SK-N-SH (cell line): ENCODE results near the gene COL5A1. TPM values are rescaled to one million over a fixed set of nuclear protein-coding genes. Genes with fewer than 3 reads are reported as not detected.

ENCODE experiments used
- CTCF ChIA-PET: fragments of 300-600, 350-600 bp; formaldehyde crosslinking; extraction: SDS; loops from one replicate; lab custom pipeline; 2021; lab: Yijun Ruan, JAX
- POLR2A ChIA-PET: fragments of 350-600 bp; sonication (Branson Sonifier 250); formaldehyde crosslinking; extraction: SDS; loops from one replicate; lab custom pipeline; 2020; ENCODE audit warnings: antibody characterized with exemption, inconsistent platforms; lab: Yijun Ruan, JAX
- DNase-seq: peaks from one replicate; pipeline ENCODE4 v3.0.0; 2012
- H2AFZ ChIP-seq: fragments of 200-600 bp; sonication (generic); 2 replicates; pipeline ENCODE4 v1.8.1; 2016; ENCODE audit warnings: antibody characterized with exemption, mild to moderate bottlenecking, low read depth
- H3F3A ChIP-seq: fragments of 200-600 bp; sonication (generic); replicated peaks from 2 replicates; pipeline ENCODE3; 2016; ENCODE audit warnings: antibody characterized with exemption, mild to moderate bottlenecking; ENCODE audit not compliant: insufficient read depth
- H3K27ac ChIP-seq, 2 experiments: fragments of 200-500 bp in 1 of 2; fragments of 200-600 bp in 1 of 2; sonication (Bioruptor generic) in 1 of 2; sonication (generic), shearing (Covaris generic) in 1 of 2; 2 replicates each; pipeline versions ENCODE4 v1.5.1 to v1.6.1; 2014 to 2016; ENCODE audit warnings: low read depth in 2 of 2, inconsistent platforms in 1 of 2, low read length in 1 of 2, mild to moderate bottlenecking in 1 of 2, mixed read lengths in 1 of 2
- H3K27me3 ChIP-seq: fragments of 200-600 bp; sonication (generic), shearing (Covaris generic); 2 replicates; pipeline ENCODE4 v1.6.1; 2016; ENCODE audit warnings: mixed run types; ENCODE audit not compliant: insufficient read depth
- H3K36me3 ChIP-seq, 2 experiments: fragments of 200-500 bp in 1 of 2; fragments of 200-600 bp in 1 of 2; sonication (Bioruptor generic) in 1 of 2; sonication (generic) in 1 of 2; replicated peaks in 1 of 2; 2 replicates each; pipeline versions ENCODE3 to v1.5.1; 2014 to 2016; ENCODE audit warnings: low read length in 1 of 2, mild to moderate bottlenecking in 1 of 2; ENCODE audit not compliant: insufficient read depth in 2 of 2, control insufficient read depth in 1 of 2
- H3K4me1 ChIP-seq, 2 experiments: fragments of 200-500 bp in 1 of 2; fragments of 200-600 bp in 1 of 2; sonication (Bioruptor generic) in 1 of 2; sonication (generic), shearing (Covaris generic) in 1 of 2; 2 replicates each; pipeline versions ENCODE4 v1.5.1 to v1.6.1; 2014 to 2016; ENCODE audit warnings: low read depth in 1 of 2, low read length in 1 of 2, mixed run types in 1 of 2; ENCODE audit not compliant: insufficient read depth in 2 of 2, control insufficient read depth in 1 of 2
- H3K4me2 ChIP-seq: fragments of 200-600 bp; sonication (generic), shearing (Covaris generic); 2 replicates; pipeline ENCODE4 v1.6.1; 2017; ENCODE audit warnings: mixed run types
- H3K4me3 ChIP-seq, 2 experiments: fragments of 200-500 bp in 1 of 2; fragments of 200-600 bp in 1 of 2; sonication (Bioruptor generic) in 1 of 2; sonication (generic), shearing (Covaris generic) in 1 of 2; 2 replicates each; pipeline versions ENCODE4 v1.5.1 to v1.8.1; 2014 to 2016; ENCODE audit warnings: low read depth in 2 of 2, inconsistent platforms in 1 of 2, low read length in 1 of 2, mild to moderate bottlenecking in 1 of 2, mixed read lengths in 1 of 2, moderate library complexity in 1 of 2
- H3K79me2 ChIP-seq: fragments of 200-600 bp; sonication (generic); 2 replicates; pipeline ENCODE4 v1.8.1; 2017; ENCODE audit warnings: mild to moderate bottlenecking; ENCODE audit not compliant: insufficient read depth
- H3K9ac ChIP-seq: fragments of 200-600 bp; sonication (generic); 2 replicates; pipeline ENCODE4 v1.6.1; 2017; ENCODE audit warnings: mixed run types
- H3K9me2 ChIP-seq: fragments of 200-600 bp; sonication (generic); 2 replicates; pipeline ENCODE4 v1.6.1; 2017; ENCODE audit warnings: mixed run types
- H3K9me3 ChIP-seq: fragments of 200-600 bp; sonication (generic); 2 replicates; pipeline ENCODE4 v1.6.1; 2017; ENCODE audit warnings: mixed run types, mild to moderate bottlenecking, moderate library complexity
- H4K20me1 ChIP-seq: fragments of 200-600 bp; sonication (generic); 2 replicates; pipeline ENCODE4 v1.6.1; 2017; ENCODE audit warnings: mild to moderate bottlenecking, mixed run types; ENCODE audit not compliant: insufficient read depth
- FOSL2 ChIP-seq: IDR thresholded peaks from 2 replicates; pipeline ENCODE4 v1.4.0; 2012; ENCODE audit warnings: low read depth, mild to moderate bottlenecking, moderate library complexity, borderline replicate concordance
- FOXJ3 ChIP-seq: sonication (generic); formaldehyde crosslinking; IDR thresholded peaks from 2 replicates; pipeline ENCODE4 v1.5.1; 2020; ENCODE audit warnings: mild to moderate bottlenecking, missing genetic modification reagents
- FOXM1 ChIP-seq: IDR thresholded peaks from 2 replicates; pipeline ENCODE4 v1.4.0; 2012; ENCODE audit warnings: low read depth, mild to moderate bottlenecking
- JUND ChIP-seq: IDR thresholded peaks from 2 replicates; pipeline ENCODE4 v1.4.0; 2012
- MEF2A ChIP-seq: IDR thresholded peaks from 2 replicates; pipeline ENCODE4 v1.4.0; 2012; ENCODE audit warnings: low read depth, borderline replicate concordance
- NFIC ChIP-seq: IDR thresholded peaks from 2 replicates; pipeline ENCODE4 v1.4.0; 2012; ENCODE audit warnings: borderline replicate concordance
- NRF1 ChIP-seq: IDR thresholded peaks from 2 replicates; pipeline ENCODE4 v1.6.1; 2012; ENCODE audit warnings: low read depth, mild to moderate bottlenecking, low read length
- RFX5 ChIP-seq: IDR thresholded peaks from 2 replicates; pipeline ENCODE4 v1.6.1; 2012; ENCODE audit warnings: mild to moderate bottlenecking, improper control_type of control experiment, low read length
- RXRA ChIP-seq: IDR thresholded peaks from 2 replicates; pipeline ENCODE4 v1.4.0; 2012; ENCODE audit warnings: low read depth, mild to moderate bottlenecking, borderline replicate concordance
- TCF12 ChIP-seq: IDR thresholded peaks from 2 replicates; pipeline ENCODE4 v1.4.0; 2012
- TEAD4 ChIP-seq: IDR thresholded peaks from 2 replicates; pipeline ENCODE4 v1.4.0; 2012; ENCODE audit warnings: mild to moderate bottlenecking, borderline replicate concordance; ENCODE audit not compliant: insufficient read depth
- WGBS: methylation state at CpG from one replicate; pipeline ENCODE4 v1.1.6; 2017; ENCODE audit warnings: low lambda C conversion rate; 5-methylcytosine and 5-hydroxymethylcytosine counted together
- polyA plus RNA-seq, 3 experiments: library from polyadenylated mRNA; depleted of rRNA; stranded (reverse); fragments of >200 nt; gene quantifications; 2 replicates each; pipeline ENCODE4 v1.2.3, GENCODE V29; 2012
- TF ChIP-seq, protein P1 (sequence below): fragments of 200-600 bp; sonication (generic); IDR thresholded peaks from 2 replicates; pipeline ENCODE4 v1.6.1; 2017; ENCODE audit warnings: antibody characterized with exemption, mild to moderate bottlenecking, moderate library complexity
- TF ChIP-seq, protein P2 (sequence below): IDR thresholded peaks from 2 replicates; pipeline ENCODE4 v1.4.0; 2012; ENCODE audit warnings: low read depth
- TF ChIP-seq, protein P3 (sequence below): fragments of 150-350 bp; IDR thresholded peaks from 2 replicates; pipeline ENCODE4 v1.6.1; 2017; ENCODE audit warnings: antibody characterized with exemption, low read length, low read depth, borderline replicate concordance

The COL5A1 gene
- polyA plus RNA-seq, 1 of the 3 experiments (the other 2 are of a cell fraction), result 73.8 TPM

DNA sequence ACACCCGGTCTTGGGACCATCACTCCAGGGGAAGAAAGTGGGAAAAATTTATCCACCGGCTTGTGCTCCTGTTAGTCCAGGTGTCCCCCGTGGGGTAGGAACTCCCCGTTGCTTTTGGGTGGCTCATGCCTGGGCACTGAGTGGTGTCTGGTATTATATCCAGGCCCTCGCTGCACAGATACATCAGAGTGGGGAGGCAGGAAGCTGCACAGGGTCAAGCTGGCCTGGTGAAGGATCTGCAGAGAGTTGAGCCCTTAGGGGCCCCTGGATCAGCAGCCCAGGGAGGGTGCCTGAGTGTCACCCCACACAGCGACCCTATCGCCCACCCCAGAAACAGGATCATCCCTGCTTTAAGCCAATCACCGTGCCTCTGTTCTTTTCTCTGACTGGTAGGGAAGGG is 24.4 kb upstream of the COL5A1 start (continued):
- TF ChIP-seq NFIC, result no peak
- no peak for TF ChIP-seq FOXJ3 (CRISPR knock-in tag)
- TF ChIP-seq, protein P1, sequence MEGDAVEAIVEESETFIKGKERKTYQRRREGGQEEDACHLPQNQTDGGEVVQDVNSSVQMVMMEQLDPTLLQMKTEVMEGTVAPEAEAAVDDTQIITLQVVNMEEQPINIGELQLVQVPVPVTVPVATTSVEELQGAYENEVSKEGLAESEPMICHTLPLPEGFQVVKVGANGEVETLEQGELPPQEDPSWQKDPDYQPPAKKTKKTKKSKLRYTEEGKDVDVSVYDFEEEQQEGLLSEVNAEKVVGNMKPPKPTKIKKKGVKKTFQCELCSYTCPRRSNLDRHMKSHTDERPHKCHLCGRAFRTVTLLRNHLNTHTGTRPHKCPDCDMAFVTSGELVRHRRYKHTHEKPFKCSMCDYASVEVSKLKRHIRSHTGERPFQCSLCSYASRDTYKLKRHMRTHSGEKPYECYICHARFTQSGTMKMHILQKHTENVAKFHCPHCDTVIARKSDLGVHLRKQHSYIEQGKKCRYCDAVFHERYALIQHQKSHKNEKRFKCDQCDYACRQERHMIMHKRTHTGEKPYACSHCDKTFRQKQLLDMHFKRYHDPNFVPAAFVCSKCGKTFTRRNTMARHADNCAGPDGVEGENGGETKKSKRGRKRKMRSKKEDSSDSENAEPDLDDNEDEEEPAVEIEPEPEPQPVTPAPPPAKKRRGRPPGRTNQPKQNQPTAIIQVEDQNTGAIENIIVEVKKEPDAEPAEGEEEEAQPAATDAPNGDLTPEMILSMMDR, result no peak

DNA sequence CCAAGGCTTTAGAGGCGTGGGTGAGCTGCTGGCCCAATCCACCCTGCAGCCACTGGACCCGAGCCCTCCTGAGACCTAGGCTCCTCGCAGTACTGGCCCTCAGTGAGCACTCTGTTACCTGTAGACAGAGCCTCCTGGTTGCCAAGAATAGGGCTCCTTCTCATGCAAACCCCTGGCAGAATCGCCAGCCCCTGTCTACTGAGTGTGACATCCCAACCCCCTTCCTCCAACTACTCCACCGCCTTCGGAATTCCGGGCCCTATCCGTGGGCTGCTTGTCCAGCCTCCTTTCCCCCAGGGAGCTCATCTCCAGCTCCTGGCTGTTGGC is 23.8 kb upstream of the COL5A1 start:
- POLR2A ChIA-PET, result no interaction called here
- DNase-seq, result no peak

DNA sequence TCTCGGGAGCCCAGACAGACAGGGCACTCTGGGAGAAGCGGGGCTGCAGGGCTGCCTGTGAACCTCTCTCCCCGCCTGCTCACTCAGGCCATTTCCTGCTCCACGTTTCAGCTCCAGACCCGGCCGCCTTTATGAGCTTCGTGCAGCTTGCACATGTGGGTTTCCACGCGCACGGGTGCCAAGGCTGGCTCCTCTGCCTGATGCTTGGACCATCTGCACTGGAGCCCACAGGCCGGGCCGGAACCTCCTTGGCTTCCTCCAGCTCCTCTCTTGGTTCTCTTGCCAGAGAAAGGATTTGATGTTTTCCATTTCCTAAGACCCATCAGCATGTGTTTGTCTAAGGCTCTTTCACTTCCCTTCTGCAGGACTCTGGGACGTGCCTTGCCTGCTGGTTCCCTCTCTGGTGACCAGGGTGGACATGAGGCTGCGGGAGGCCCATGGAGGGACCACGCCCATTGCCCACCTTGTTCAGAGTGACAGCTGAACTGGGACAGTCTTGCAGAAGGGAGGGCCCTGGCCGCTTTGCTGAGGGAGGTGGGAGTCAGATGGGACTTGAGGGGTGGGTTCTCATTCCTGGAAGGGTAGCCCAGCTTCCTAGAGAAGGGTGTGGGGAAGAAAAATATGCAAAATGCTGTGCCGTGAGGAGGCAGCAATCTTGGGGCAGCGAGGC is 23.3 kb upstream of the COL5A1 start:
- Histone ChIP-seq H3K27ac (no peak overlapping the region), H3F3A (no peaks in the 10 kb centered on the region), H3K4me2 (no peak overlapping the region), H3K9me2 (no peaks in the 10 kb centered on the region), H3K9me3 (0 out of 2 replicates have a peak, but pooled peaks cover 11% of the 10 kb centered on the region), H3K4me1 (no peaks in the 10 kb centered on the region; a peak in 1 of 4 replicates), H3K4me3 (no peak overlapping the region), H3K36me3 (no peaks in the 10 kb centered on the region), H2AFZ (no peak overlapping the region), H3K79me2 (no peaks in the 10 kb centered on the region), H3K27me3 (no peaks in the 10 kb centered on the region), H3K9ac (no peak overlapping the region), H4K20me1 (no peaks in the 10 kb centered on the region)
- CTCF ChIA-PET, result interaction anchor here (0.7 to 2.1 kb wide), 3 partner anchors 20 to 169 kb away, joined by 3 to 9 read pairs (median 4); no protein-coding TSS in a partner anchor
- no peak for DNase-seq
- TF ChIP-seq RFX5, result no peak
- TF ChIP-seq, protein P2, sequence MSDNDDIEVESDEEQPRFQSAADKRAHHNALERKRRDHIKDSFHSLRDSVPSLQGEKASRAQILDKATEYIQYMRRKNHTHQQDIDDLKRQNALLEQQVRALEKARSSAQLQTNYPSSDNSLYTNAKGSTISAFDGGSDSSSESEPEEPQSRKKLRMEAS, result no peak
- no peak for TF ChIP-seq MEF2A
- no peak for TF ChIP-seq RXRA
- TF ChIP-seq JUND, result no peak
- TF ChIP-seq TCF12, result no peak
- TF ChIP-seq FOXM1, result no peak
- no peak for TF ChIP-seq TEAD4
- no peak for TF ChIP-seq NRF1
- TF ChIP-seq, protein P3, sequence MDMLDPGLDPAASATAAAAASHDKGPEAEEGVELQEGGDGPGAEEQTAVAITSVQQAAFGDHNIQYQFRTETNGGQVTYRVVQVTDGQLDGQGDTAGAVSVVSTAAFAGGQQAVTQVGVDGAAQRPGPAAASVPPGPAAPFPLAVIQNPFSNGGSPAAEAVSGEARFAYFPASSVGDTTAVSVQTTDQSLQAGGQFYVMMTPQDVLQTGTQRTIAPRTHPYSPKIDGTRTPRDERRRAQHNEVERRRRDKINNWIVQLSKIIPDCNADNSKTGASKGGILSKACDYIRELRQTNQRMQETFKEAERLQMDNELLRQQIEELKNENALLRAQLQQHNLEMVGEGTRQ, result no peak
- POLR2A ChIA-PET, result no interaction called here
- 85% methylated on average over 15 of the region's 18 CpGs for WGBS

More for the DNA sequence above, 23.8 kb upstream of the COL5A1 start:
- Histone ChIP-seq H3K4me1 (no peaks in the 10 kb centered on the region; a peak in 1 of 4 replicates), H3K4me2 (no peak overlapping the region), H3K9me3 (peaks cover 15% of the 10 kb centered on the region; the same call in 1 of the 2 replicates)
- TF ChIP-seq FOXJ3 (CRISPR knock-in tag), result no peak
- no peak for TF ChIP-seq FOSL2
- no peak for TF ChIP-seq RXRA
- TF ChIP-seq NFIC, result no peak
- no peak for TF ChIP-seq MEF2A
- TF ChIP-seq, all 33 proteins: peak for 0
- no peak overlapping the region for H3K4me3 ChIP-seq
- H3K27ac ChIP-seq, result no peak overlapping the region
- H3K9ac ChIP-seq, result no peak overlapping the region
- no peak overlapping the region for H2AFZ ChIP-seq
- peaks cover 0 to 2% of the 10 kb centered on the region in 2 experiments for H3K36me3 ChIP-seq
- no peaks in the 10 kb centered on the region for H3K27me3 ChIP-seq
- H3K9me2 ChIP-seq, result no peaks in the 10 kb centered on the region
- H3K79me2 ChIP-seq, result no peaks in the 10 kb centered on the region
- CTCF ChIA-PET, result interaction anchor here (1.0 to 2.1 kb wide), 2 partner anchors 99 to 169 kb away, joined by 3 to 9 read pairs; no protein-coding TSS in a partner anchor
- H3F3A ChIP-seq, result peaks cover 2% of the 10 kb centered on the region
- 90% methylated on average over 8 of the region's 8 CpGs for WGBS
- H4K20me1 ChIP-seq, result no peaks in the 10 kb centered on the region
